A549 (cell line): ENCODE results near the gene KCTD18. TPM values are rescaled to one million over a fixed set of nuclear protein-coding genes. Genes with fewer than 3 reads are reported as not detected.

Experiments used
- ATAC-seq, 2 experiments: fragments of 200-7000 bp in 1 of 2; fragments of >200 bp in 1 of 2; cut with Nextera tagmentation in 1 of 2; cut with Tn5 transposase in 1 of 2; 3 replicates each; pipeline versions ENCODE4 v1.8.0 to v1.9.1; 2018 to 2020; ENCODE audit warnings: mild to moderate bottlenecking in 1 of 2, moderate library complexity in 1 of 2
- CTCF ChIA-PET: fragments of 300-600 bp; sonication (Branson Sonifier 250); formaldehyde crosslinking; extraction: SDS; loops from one replicate; lab custom pipeline; 2021; ENCODE audit warnings: antibody characterized with exemption, inconsistent platforms; lab: Yijun Ruan, JAX
- POLR2A ChIA-PET: fragments of 350-600 bp; formaldehyde crosslinking; extraction: SDS; loops from one replicate; lab custom pipeline; 2021; ENCODE audit warnings: antibody characterized with exemption, inconsistent platforms; lab: Yijun Ruan, JAX
- DNase-seq, 2 experiments: peaks; one replicate each; pipeline versions ENCODE4 v3.0.0 to v3.0.0-alpha.2; 2011 to 2016; ENCODE audit warnings: low read depth in 1 of 2, low spot score in 1 of 2
- FAIRE-seq: peaks from 2 replicates; lab custom pipeline; 2011; peaks lifted over from hg19 to GRCh38; lab: Jason Lieb, UNC
- H3K27ac ChIP-seq, 2 experiments: fragments of >200 bp; sonication (Bioruptor Twin); formaldehyde crosslinking; 3 replicates each; pipeline ENCODE4 v1.5.1; 2016 to 2017
- H3K4me1 ChIP-seq: fragments of >200 bp; sonication (Bioruptor Twin); formaldehyde crosslinking; 3 replicates; pipeline ENCODE4 v1.6.1; 2016
- H3K4me2 ChIP-seq: fragments of >200 bp; sonication (Bioruptor Twin); formaldehyde crosslinking; 3 replicates; pipeline ENCODE4 v1.6.1; 2016
- H3K4me3 ChIP-seq: fragments of >200 bp; sonication (Bioruptor Twin); formaldehyde crosslinking; 3 replicates; pipeline ENCODE4 v1.5.1; 2016
- H3K9me3 ChIP-seq: fragments of >200 bp; sonication (Bioruptor Twin); formaldehyde crosslinking; 3 replicates; pipeline ENCODE4 v1.6.1; 2016
- CBX8 ChIP-seq: fragments of 200-600 bp; sonication (generic); IDR thresholded peaks from 2 replicates; pipeline ENCODE4 v1.6.1; 2016
- CHD4 ChIP-seq: fragments of 200-600 bp; sonication (generic); IDR thresholded peaks from 2 replicates; pipeline ENCODE4 v1.6.1; 2016; ENCODE audit warnings: antibody characterized with exemption, mild to moderate bottlenecking, borderline replicate concordance
- EHF ChIP-seq: fragments of 250-450 bp; sonication (Bioruptor Pico); IDR thresholded peaks from 2 replicates; pipeline ENCODE4 v1.5.0; 2020; ENCODE audit warnings: mild to moderate bottlenecking
- EHMT2 ChIP-seq: fragments of 200-600 bp; sonication (generic); IDR thresholded peaks from 2 replicates; pipeline ENCODE4 v1.6.1; 2016; ENCODE audit warnings: antibody characterized with exemption, low read depth, mild to moderate bottlenecking, moderate library complexity
- FOSL2 ChIP-seq, 2 experiments: fragments of 450-650 bp in 1 of 2; fragments of >200 bp in 1 of 2; sonication (Bioruptor Twin) in 1 of 2; formaldehyde crosslinking; IDR thresholded peaks; 2 replicates each; pipeline versions ENCODE4 v1.5.0 to v1.6.1; 2016 to 2020; ENCODE audit warnings: mild to moderate bottlenecking in 1 of 2, moderate library complexity in 1 of 2
- HDAC2 ChIP-seq: fragments of 200-600 bp; sonication (generic); IDR thresholded peaks from 2 replicates; pipeline ENCODE4 v1.6.1; 2016
- JUN ChIP-seq, 2 experiments: fragments of >200 bp; sonication (Bioruptor Twin); formaldehyde crosslinking; IDR thresholded peaks; 2 replicates in 1 of 2; 3 replicates in 1 of 2; pipeline ENCODE4 v1.6.1; 2016 to 2017
- MAZ ChIP-seq: fragments of 150-350 bp; IDR thresholded peaks from 2 replicates; pipeline ENCODE4 v1.6.1; 2014; ENCODE audit warnings: antibody characterized with exemption, low read depth, low read length, borderline replicate concordance
- MYC ChIP-seq: IDR thresholded peaks from 2 replicates; pipeline ENCODE4 v1.6.1; 2012; ENCODE audit warnings: mild to moderate bottlenecking, inconsistent platforms, low read length, improper control_type of control experiment, borderline replicate concordance
- PHF8 ChIP-seq: fragments of 200-600 bp; sonication (generic); IDR thresholded peaks from 2 replicates; pipeline ENCODE4 v1.6.1; 2016; ENCODE audit warnings: low read depth, mild to moderate bottlenecking, antibody characterized with exemption, moderate library complexity, borderline replicate concordance
- POLR2A ChIP-seq: IDR thresholded peaks from 2 replicates; pipeline ENCODE4 v1.6.1; 2012; ENCODE audit warnings: mild to moderate bottlenecking, low read length
- RAD21 ChIP-seq, 2 experiments: fragments of >200 bp in 1 of 2; sonication (Bioruptor Twin) in 1 of 2; formaldehyde crosslinking in 1 of 2; IDR thresholded peaks in 1 of 2; conservative IDR thresholded peaks in 1 of 2; 2 replicates in 1 of 2; 3 replicates in 1 of 2; pipeline ENCODE4 v1.6.1; 2012 to 2018; ENCODE audit warnings: inconsistent platforms in 1 of 2
- RARB ChIP-seq: fragments of 250-450 bp; sonication (Bioruptor Pico); IDR thresholded peaks from 2 replicates; pipeline ENCODE4 v1.8.0; 2021; ENCODE audit warnings: mild to moderate bottlenecking, moderate library complexity
- SMC3 ChIP-seq: fragments of >200 bp; sonication (Bioruptor Twin); formaldehyde crosslinking; IDR thresholded peaks from 3 replicates; pipeline ENCODE4 v1.6.1; 2018; ENCODE audit warnings: inconsistent platforms
- WGBS: methylation state at CpG from one replicate; pipeline ENCODE4 v1.1.6; 2017; ENCODE audit errors: missing lambda C conversion rate; 5-methylcytosine and 5-hydroxymethylcytosine counted together
- polyA minus RNA-seq: library from RNA; depleted of rRNA, polyadenylated mRNA; stranded (reverse); fragments of >200 nt; gene quantifications from 2 replicates; pipeline ENCODE4 v1.2.3, GENCODE V29; 2011; rRNA and poly(A)+ RNA removed
- polyA plus RNA-seq, 4 experiments: library from polyadenylated mRNA; depleted of rRNA in 3 of 4; stranded (reverse); fragments of >200 nt; fragmentation: RNase III in 1 of 4; extraction: RNeasy Plus Mini Kit Qiagen cat#74134 plus additional on column Dnase treatment in 1 of 4; gene quantifications; 2 replicates in 3 of 4; 3 replicates in 1 of 4; pipeline ENCODE4 v1.2.3, GENCODE V29; 2011 to 2017
- TF ChIP-seq, protein P1 (sequence below): IDR thresholded peaks from 2 replicates; pipeline ENCODE4 v1.6.1; 2012
- TF ChIP-seq, protein P2 (sequence below): fragments of >200 bp; sonication (Bioruptor Twin); formaldehyde crosslinking; IDR thresholded peaks from 3 replicates; pipeline ENCODE4 v1.6.1; 2016
- TF ChIP-seq, protein P3 (sequence below): fragments of >200 bp; sonication (Bioruptor Twin); formaldehyde crosslinking; IDR thresholded peaks from 3 replicates; pipeline ENCODE4 v1.5.1; 2016
- TF ChIP-seq, protein P4 (sequence below): IDR thresholded peaks from 2 replicates; pipeline ENCODE4 v1.6.1; 2012
- TF ChIP-seq, protein P5 (sequence below): fragments of 450-650 bp; IDR thresholded peaks from 2 replicates; pipeline ENCODE4 v1.6.1; 2014; ENCODE audit warnings: antibody characterized with exemption
- TF ChIP-seq, protein P6 (sequence below): fragments of >200 bp; sonication (Bioruptor Twin); formaldehyde crosslinking; IDR thresholded peaks from 2 replicates; pipeline ENCODE4 v1.6.1; 2016

The KCTD18 gene
- polyA plus RNA-seq (2011; rRNA removed), result 15.3 and 21.3 TPM in 2 replicates
- 5.7 and 6.3 TPM in 2 replicates for polyA plus RNA-seq (2012; cell fraction: cytosol; rRNA removed)
- polyA plus RNA-seq (2012; cell fraction: nucleus; rRNA removed), result 4.0 and 4.7 TPM in 2 replicates
- 9.7 to 12.6 TPM (median 12.2 TPM) in 3 replicates for polyA plus RNA-seq (2017; fragmentation: RNase III; extraction: RNeasy Plus Mini Kit Qiagen cat#74134 plus additional on column Dnase treatment)
- 7.7 and 9.9 TPM in 2 replicates for polyA minus RNA-seq

DNA sequence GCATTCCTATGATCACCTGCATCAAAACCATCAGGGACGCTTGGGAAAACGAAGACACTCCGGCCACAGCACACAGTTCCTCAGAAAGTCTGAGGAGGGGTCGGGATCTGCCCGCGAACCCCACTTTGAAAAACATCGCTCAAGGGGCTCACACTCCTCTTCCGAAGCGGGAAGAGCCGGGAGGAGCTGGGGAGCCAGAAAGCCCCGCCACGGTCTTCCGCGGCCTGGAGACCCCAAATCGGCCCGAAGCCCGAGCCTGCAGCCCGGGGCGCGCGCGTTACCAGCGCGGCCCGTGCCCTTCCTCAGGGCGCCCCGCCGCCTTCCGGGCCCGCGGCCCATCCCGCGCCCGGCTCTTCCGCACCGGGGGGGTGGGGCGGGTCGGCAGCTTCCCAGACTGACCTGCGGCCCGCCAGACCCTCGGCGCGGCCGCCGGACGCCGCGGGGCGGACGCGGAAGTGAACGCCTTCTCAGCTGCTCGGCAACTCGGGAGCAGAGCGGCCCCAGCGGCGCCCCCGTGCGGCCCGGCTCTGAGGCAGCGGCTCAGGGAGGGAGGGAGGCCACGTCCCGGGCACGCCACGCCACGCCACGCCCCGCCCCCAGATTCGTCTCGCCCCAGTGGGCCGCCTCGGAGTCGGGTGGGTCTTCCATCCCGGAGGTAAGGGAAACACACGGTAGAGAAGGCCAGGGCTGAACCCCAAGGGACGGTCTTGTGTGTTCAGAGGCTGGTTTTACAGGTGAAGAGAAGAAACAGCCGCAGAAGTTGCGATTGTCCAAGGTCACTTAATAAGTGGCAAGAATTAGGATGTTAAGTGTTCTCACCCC lies at the start of gene KCTD18:
KCTD18 (minus strand) TSS at position 457 of the 822 bp plus-strand sequence. CDS start 3,052 bp downstream, outside the sequence.
- peak within 1 kb of the TSS; percentile 87 to 99 for H3K27ac ChIP-seq
- FAIRE-seq (no peak), DNase-seq (peak; percentile 85 to 87), ATAC-seq (peak; percentile 97 to 98)
- POLR2A ChIA-PET, result interaction anchor here (0.7 to 1.6 kb wide), 7 partner anchors 24 to 536 kb away, joined by 3 to 11 read pairs (median 4); no protein-coding TSS in a partner anchor
- TF ChIP-seq POLR2A, result peak; percentile 56
- peak; percentile 54; the same call in 1 of the 2 replicates for TF ChIP-seq MYC
- TF ChIP-seq SMC3, result peak; percentile 84
- TF ChIP-seq HDAC2, result no peak
- TF ChIP-seq, protein P1, sequence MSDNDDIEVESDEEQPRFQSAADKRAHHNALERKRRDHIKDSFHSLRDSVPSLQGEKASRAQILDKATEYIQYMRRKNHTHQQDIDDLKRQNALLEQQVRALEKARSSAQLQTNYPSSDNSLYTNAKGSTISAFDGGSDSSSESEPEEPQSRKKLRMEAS, result 0 out of 2 replicates have a peak, but pooled peaks have one; percentile 48
- TF ChIP-seq CHD4, result no peak; the same call in 1 of the 2 replicates
- TF ChIP-seq, protein P2, sequence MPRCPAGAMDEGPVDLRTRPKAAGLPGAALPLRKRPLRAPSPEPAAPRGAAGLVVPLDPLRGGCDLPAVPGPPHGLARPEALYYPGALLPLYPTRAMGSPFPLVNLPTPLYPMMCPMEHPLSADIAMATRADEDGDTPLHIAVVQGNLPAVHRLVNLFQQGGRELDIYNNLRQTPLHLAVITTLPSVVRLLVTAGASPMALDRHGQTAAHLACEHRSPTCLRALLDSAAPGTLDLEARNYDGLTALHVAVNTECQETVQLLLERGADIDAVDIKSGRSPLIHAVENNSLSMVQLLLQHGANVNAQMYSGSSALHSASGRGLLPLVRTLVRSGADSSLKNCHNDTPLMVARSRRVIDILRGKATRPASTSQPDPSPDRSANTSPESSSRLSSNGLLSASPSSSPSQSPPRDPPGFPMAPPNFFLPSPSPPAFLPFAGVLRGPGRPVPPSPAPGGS, result peak; percentile 68; the same call in 1 of the 3 replicates
- TF ChIP-seq, protein P3, sequence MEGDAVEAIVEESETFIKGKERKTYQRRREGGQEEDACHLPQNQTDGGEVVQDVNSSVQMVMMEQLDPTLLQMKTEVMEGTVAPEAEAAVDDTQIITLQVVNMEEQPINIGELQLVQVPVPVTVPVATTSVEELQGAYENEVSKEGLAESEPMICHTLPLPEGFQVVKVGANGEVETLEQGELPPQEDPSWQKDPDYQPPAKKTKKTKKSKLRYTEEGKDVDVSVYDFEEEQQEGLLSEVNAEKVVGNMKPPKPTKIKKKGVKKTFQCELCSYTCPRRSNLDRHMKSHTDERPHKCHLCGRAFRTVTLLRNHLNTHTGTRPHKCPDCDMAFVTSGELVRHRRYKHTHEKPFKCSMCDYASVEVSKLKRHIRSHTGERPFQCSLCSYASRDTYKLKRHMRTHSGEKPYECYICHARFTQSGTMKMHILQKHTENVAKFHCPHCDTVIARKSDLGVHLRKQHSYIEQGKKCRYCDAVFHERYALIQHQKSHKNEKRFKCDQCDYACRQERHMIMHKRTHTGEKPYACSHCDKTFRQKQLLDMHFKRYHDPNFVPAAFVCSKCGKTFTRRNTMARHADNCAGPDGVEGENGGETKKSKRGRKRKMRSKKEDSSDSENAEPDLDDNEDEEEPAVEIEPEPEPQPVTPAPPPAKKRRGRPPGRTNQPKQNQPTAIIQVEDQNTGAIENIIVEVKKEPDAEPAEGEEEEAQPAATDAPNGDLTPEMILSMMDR, result peak; percentile 78
- no peak for TF ChIP-seq MAZ
- peak; percentile 50 to 83; a peak in 4 of 5 replicates for TF ChIP-seq JUN (IDR thresholded peaks at IDR 0.05)
- TF ChIP-seq RAD21 (conservative IDR thresholded peaks at IDR 0.05 in 1 of 2, IDR thresholded peaks at IDR 0.05 in 1 of 2), result peak; percentile 48 to 71
- peak; percentile 83; the same call in 1 of the 2 replicates for TF ChIP-seq PHF8
- TF ChIP-seq, protein P4, sequence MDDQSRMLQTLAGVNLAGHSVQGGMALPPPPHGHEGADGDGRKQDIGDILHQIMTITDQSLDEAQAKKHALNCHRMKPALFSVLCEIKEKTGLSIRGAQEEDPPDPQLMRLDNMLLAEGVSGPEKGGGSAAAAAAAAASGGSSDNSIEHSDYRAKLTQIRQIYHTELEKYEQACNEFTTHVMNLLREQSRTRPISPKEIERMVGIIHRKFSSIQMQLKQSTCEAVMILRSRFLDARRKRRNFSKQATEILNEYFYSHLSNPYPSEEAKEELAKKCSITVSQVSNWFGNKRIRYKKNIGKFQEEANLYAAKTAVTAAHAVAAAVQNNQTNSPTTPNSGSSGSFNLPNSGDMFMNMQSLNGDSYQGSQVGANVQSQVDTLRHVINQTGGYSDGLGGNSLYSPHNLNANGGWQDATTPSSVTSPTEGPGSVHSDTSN, result peak; percentile 43; the same call in 1 of the 2 replicates
- TF ChIP-seq, all 56 proteins: peak for 10
- no peaks in the 10 kb centered on the region for H3K9me3 ChIP-seq
- CTCF ChIA-PET, result interaction anchor here (0.6 to 3.3 kb wide), 27 partner anchors 10 to 581 kb away, joined by 3 to 17 read pairs (median 3); partner anchors contain the start of gene SGO2
- 1% methylated on average over 14 of the region's 78 CpGs for WGBS
- peak within 1 kb of the TSS; percentile 59 for H3K4me3 ChIP-seq
- H3K4me1 ChIP-seq, result peaks cover 21% of the 10 kb centered on the region
- peak within 1 kb of the TSS; percentile 89 for H3K4me2 ChIP-seq

DNA sequence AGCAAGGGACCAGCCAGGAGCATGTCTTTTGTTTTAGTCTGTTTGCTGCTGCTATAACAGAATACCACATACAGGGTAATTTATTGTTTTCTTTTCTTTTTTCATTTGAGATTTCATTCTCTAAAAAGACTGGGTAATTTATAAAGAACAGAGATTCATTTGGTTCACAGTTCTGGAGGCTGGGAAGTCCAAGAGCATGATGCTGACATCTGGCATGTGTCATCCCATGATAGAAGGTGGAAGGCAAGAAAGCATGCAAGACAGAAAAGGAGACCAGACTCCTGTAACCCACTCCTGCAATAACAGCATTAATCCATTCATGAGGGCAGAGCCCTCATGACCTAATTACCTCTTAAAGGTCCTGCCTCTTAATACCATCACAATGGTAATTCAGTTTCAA lies 30.9 kb upstream of the KCTD18 start:
- H3K4me1 ChIP-seq, result no peaks in the 10 kb centered on the region
- H3K27ac ChIP-seq, result no peak overlapping the region
- TF ChIP-seq EHMT2 (no peak), FOSL2 (IDR thresholded peaks at IDR 0.05) (no peak), FOSL2 (CRISPR knock-in tag; IDR thresholded peaks at IDR 0.05) (no peak), PHF8 (no peak), RARB (no peak), CBX8 (no peak), MYC (no peak), EHF (CRISPR knock-in tag) (no peak)
- TF ChIP-seq, protein P5, sequence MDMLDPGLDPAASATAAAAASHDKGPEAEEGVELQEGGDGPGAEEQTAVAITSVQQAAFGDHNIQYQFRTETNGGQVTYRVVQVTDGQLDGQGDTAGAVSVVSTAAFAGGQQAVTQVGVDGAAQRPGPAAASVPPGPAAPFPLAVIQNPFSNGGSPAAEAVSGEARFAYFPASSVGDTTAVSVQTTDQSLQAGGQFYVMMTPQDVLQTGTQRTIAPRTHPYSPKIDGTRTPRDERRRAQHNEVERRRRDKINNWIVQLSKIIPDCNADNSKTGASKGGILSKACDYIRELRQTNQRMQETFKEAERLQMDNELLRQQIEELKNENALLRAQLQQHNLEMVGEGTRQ, result no peak
- TF ChIP-seq, protein P6, sequence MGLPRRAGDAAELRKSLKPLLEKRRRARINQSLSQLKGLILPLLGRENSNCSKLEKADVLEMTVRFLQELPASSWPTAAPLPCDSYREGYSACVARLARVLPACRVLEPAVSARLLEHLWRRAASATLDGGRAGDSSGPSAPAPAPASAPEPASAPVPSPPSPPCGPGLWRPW, result no peak
- H3K4me2 ChIP-seq, result no peak overlapping the region
- DNase-seq (no peak), ATAC-seq (no peak), FAIRE-seq (no peak)
- H3K4me3 ChIP-seq, result no peak overlapping the region
- CTCF ChIA-PET, result no interaction called here
- POLR2A ChIA-PET, result no interaction called here
- H3K9me3 ChIP-seq, result no peaks in the 10 kb centered on the region
